ENCODE results near the gene TIGD1.

TIGD1 gene

GRCh38 chr2:232593982-232594381, 43.6 kb upstream of the TIGD1 start:
- no peaks in the 10 kb centered on the region for H3F3A ChIP-seq (ENCODE audit: low read depth)
- no peak overlapping the region for H3K4me3 ChIP-seq (ENCODE audit: low read length, poor library complexity, severe bottlenecking)
- no peaks in the 10 kb centered on the region for H3K36me3 ChIP-seq (ENCODE audit: insufficient read depth, low read length)
- no peaks in the 10 kb centered on the region for H3K9me2 ChIP-seq (replicated peaks; ENCODE audit: low read depth, low read length)
- H3K79me2 ChIP-seq (ENCODE audit: insufficient read depth, low read length), result no peaks in the 10 kb centered on the region
- no peak overlapping the region for H3K9ac ChIP-seq (ENCODE audit: low read depth, low read length, poor library complexity, severe bottlenecking)
- TF ChIP-seq CTCF (conservative IDR thresholded peaks at IDR 0.05; ENCODE audit: low read length) (no peak), EZH2phosphoT487 (IDR thresholded peaks at IDR 0.05; ENCODE audit: borderline replicate concordance) (no peak)
- H3K4me2 ChIP-seq (ENCODE audit: low read depth, low read length, poor library complexity, severe bottlenecking), result no peak overlapping the region
- H3K27me3 ChIP-seq (ENCODE audit: insufficient read depth, low read length, poor library complexity, severe bottlenecking), result no peaks in the 10 kb centered on the region
- H3K9me3 ChIP-seq (ENCODE audit: insufficient read depth, low read depth, low read length), result no peaks in the 10 kb centered on the region
- H2AFZ ChIP-seq (ENCODE audit: low read length), result no peak overlapping the region
- H4K20me1 ChIP-seq (ENCODE audit: insufficient read depth, low read length, poor library complexity, severe bottlenecking), result no peaks in the 10 kb centered on the region
- H3K4me1 ChIP-seq (ENCODE audit: insufficient read depth, low read length, poor library complexity, severe bottlenecking), result peaks cover 5% of the 10 kb centered on the region

- no peak overlapping the region for H3K4me2 ChIP-seq (ENCODE audit: low read depth, low read length, poor library complexity, severe bottlenecking)
- no peak for TF ChIP-seq CTCF (conservative IDR thresholded peaks at IDR 0.05; ENCODE audit: low read length)
- no peak for TF ChIP-seq EZH2phosphoT487 (IDR thresholded peaks at IDR 0.05; ENCODE audit: borderline replicate concordance)
- no peaks in the 10 kb centered on the region for H3K36me3 ChIP-seq (ENCODE audit: insufficient read depth, low read length)
- peaks cover 5% of the 10 kb centered on the region for H3K4me1 ChIP-seq (ENCODE audit: insufficient read depth, low read length, poor library complexity, severe bottlenecking)
- no peaks in the 10 kb centered on the region for H3K27me3 ChIP-seq (ENCODE audit: insufficient read depth, low read length, poor library complexity, severe bottlenecking)
- H3K79me2 ChIP-seq (ENCODE audit: insufficient read depth, low read length), result no peaks in the 10 kb centered on the region
- no peak overlapping the region for H3K4me3 ChIP-seq (ENCODE audit: low read length, poor library complexity, severe bottlenecking)
- no peaks in the 10 kb centered on the region for H3K9me2 ChIP-seq (replicated peaks; ENCODE audit: low read depth, low read length)
- no peaks in the 10 kb centered on the region for H3K9me3 ChIP-seq (ENCODE audit: insufficient read depth, low read depth, low read length)
- H3F3A ChIP-seq (ENCODE audit: low read depth), result no peaks in the 10 kb centered on the region
- H4K20me1 ChIP-seq (ENCODE audit: insufficient read depth, low read length, poor library complexity, severe bottlenecking), result no peaks in the 10 kb centered on the region
- no peak overlapping the region for H3K9ac ChIP-seq (ENCODE audit: low read depth, low read length, poor library complexity, severe bottlenecking)
- no peak overlapping the region for H2AFZ ChIP-seq (ENCODE audit: low read length)
Observed at GRCh38 chr2:232592772-232593395, 42.5 kb upstream of the TIGD1 start.

- Histone ChIP-seq H4K20me1 (ENCODE audit: insufficient read depth, low read length, poor library complexity, severe bottlenecking) (no peaks in the 10 kb centered on the region), H3K9ac (ENCODE audit: low read depth, low read length, poor library complexity, severe bottlenecking) (no peak overlapping the region), H3K9me3 (ENCODE audit: insufficient read depth, low read depth, low read length) (no peaks in the 10 kb centered on the region), H3K4me3 (ENCODE audit: low read length, poor library complexity, severe bottlenecking) (no peak overlapping the region), H3K4me2 (ENCODE audit: low read depth, low read length, poor library complexity, severe bottlenecking) (no peak overlapping the region), H3K4me1 (ENCODE audit: insufficient read depth, low read length, poor library complexity, severe bottlenecking) (peaks cover 5% of the 10 kb centered on the region), H3K27me3 (ENCODE audit: insufficient read depth, low read length, poor library complexity, severe bottlenecking) (no peaks in the 10 kb centered on the region), H3K9me2 (replicated peaks; ENCODE audit: low read depth, low read length) (no peaks in the 10 kb centered on the region), H3F3A (ENCODE audit: low read depth) (no peaks in the 10 kb centered on the region), H2AFZ (ENCODE audit: low read length) (no peak overlapping the region), H3K36me3 (ENCODE audit: insufficient read depth, low read length) (no peaks in the 10 kb centered on the region), H3K79me2 (ENCODE audit: insufficient read depth, low read length) (no peaks in the 10 kb centered on the region)
- no peak for TF ChIP-seq EZH2phosphoT487 (IDR thresholded peaks at IDR 0.05; ENCODE audit: borderline replicate concordance)
- no peak for TF ChIP-seq CTCF (conservative IDR thresholded peaks at IDR 0.05; ENCODE audit: low read length)
Observed at GRCh38 chr2:232588680-232589585, 38.6 kb upstream of the TIGD1 start.
